NCI-H1105 treated with DMSO at 0.1 percent for 48 hours (cell line): ENCODE measurements around the gene RPL27.
A peak's percentile ranks its signal among the peaks of the same experiment; 100 is the strongest.
"Not testable (repeated sequence)": the region's sequence is repeated elsewhere in the genome, so short reads cannot be mapped to it uniquely, and the experiment has no call there.

ENCODE experiments used
- DNase-seq: peaks from one replicate; lab custom pipeline; 2025; lab: John Stamatoyannopoulos, UW

Gene RPL27

GRCh38 chr17:42997984-42998938 is at the start of gene RPL27:
Gene RPL27, plus strand, starts transcription at chr17:42998419. Its CDS starts 332 bp downstream, at chr17:42998751.
- DNase-seq, result peak; percentile 98

DNA sequence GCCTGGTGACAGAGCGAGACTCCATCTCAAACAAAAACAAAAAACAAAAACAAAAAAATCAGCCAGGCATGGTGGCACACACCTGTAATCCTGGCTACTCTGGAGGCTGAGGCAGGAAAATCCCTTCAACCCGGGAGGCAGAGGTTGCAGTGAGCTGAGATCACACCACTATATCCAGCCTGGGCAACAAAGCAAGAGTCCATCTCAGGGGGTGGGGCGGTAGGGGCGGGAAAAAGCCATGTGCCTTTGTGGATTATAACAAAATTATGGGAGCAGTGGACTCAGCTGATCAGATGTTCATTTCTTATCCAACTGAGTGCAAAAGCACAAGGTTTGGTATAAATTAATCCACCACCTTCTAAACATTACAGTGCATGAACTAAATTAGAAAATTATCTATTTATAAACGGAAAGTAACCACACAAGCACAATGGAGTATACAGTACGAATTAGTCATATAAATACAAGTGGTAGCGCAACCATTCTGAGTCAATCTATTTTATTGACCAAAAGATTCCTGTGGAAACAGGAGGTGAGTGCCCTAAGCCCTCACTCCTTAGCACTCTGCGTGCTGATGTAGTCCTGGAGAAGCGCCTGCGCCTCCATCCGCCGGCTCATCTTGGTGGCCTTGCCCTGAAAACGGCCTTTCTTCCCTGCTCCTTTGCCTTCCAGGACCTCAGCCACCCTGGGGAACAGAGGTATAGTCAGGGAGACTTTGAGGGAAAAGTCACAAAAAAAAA is 48.0 kb upstream of the RPL27 start:
- no peak for DNase-seq

DNA sequence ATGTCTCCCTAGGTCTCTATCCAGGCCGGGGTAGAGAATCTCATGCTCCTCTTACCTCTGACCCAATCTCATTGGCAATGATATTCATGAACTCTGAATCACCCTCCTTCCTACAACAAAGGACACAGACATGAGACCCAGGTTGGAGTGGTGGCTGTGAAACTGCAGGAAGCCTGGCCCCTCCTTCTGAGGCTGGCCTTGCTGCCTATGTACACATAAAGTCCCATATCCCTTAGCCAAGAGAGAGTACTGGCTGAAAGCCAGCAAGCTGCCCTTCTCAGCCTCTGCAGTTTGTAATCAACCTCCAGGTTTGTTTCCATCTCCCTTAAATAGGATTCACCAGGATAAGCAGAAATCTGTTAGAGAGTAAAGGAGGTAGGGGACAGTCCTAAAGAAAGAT is 44.5 kb upstream of the RPL27 start:
- no peak for DNase-seq

GRCh38 chr17:42964161-42964932 is 33.9 kb upstream of the RPL27 start, which contains the start of gene AARSD1:
Gene AARSD1, minus strand, starts transcription at chr17:42964454. Its CDS starts 14 bp downstream, at chr17:42964440.
- DNase-seq, result peak; percentile 83

- DNase-seq, result no peak
Observed at GRCh38 chr17:42967925-42968324, 30.3 kb upstream of the RPL27 start.

DNA sequence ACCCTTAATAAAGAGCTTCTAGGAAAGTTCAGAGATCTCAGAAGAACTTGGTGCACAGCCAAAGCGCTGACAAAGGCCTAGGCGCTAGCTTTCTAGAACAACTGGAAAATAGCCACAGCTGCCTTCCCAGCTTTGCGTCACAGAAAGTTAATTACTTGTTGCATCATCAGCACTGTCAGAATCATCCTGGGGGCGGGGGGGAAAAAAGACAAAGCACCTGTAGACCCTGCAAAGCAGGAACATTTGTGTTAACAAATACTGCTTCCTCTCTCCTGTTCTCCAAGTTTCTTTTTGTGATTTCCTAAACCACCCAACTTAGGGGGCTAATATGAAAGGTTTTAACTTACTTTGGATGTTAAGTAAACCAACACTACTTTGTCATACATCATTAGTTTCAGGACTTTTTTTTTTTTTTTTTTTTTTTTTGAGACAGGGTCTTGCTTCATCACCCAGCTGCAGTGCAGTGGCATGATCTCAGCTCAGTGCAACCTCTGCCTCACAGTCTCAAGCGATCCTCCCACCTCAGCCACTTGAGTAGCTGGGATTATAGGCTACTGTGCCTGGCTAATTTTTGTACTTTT is 29.1 kb upstream of the RPL27 start:
- DNase-seq, result peak; percentile 1

- DNase-seq, result no peak
Observed at GRCh38 chr17:42971589-42971988, 26.6 kb upstream of the RPL27 start.

- DNase-seq, result not testable (repeated sequence)
Observed at GRCh38 chr17:42973323-42973722, 24.9 kb upstream of the RPL27 start.

DNA sequence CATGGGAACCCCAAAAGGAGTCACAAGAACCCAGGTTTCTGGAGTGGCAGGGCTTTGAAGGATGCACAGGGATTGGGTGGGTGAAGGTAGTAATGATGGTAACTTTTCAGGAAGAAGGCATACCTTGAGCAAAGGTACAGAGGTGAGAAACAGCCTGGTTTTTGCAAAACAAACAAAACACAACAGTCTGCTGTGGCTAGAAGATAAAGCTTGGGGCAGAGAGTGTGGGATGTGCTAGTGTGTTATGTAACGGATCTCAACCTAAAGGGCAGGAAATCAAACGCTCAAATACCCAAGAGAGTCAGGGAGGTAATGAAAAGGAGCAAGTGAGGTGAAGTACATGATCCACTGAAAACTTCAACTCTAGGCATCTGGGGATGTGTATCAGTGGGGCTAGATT is 23.0 kb upstream of the RPL27 start:
- no peak for DNase-seq

DNA sequence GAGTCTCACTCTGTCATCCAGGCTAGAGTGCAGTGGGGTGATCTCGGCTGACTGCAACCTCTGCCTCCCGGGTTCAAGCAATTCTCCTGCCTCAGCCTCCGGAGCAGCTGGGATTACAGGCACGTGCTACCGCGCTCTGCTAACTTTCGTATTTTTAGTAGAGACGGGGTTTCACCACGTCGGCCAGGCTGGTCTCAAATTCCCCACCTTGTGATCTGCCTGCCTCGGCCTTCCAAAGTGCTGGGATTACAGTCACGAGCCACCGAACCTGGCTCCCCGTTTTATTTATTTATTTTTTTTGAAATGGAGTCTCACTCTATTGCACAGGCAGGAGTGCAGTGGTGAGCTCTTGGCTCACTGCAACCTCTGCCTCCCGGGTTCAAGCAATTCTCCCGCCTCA is 22.5 kb upstream of the RPL27 start:
- not testable (repeated sequence) for DNase-seq

DNA sequence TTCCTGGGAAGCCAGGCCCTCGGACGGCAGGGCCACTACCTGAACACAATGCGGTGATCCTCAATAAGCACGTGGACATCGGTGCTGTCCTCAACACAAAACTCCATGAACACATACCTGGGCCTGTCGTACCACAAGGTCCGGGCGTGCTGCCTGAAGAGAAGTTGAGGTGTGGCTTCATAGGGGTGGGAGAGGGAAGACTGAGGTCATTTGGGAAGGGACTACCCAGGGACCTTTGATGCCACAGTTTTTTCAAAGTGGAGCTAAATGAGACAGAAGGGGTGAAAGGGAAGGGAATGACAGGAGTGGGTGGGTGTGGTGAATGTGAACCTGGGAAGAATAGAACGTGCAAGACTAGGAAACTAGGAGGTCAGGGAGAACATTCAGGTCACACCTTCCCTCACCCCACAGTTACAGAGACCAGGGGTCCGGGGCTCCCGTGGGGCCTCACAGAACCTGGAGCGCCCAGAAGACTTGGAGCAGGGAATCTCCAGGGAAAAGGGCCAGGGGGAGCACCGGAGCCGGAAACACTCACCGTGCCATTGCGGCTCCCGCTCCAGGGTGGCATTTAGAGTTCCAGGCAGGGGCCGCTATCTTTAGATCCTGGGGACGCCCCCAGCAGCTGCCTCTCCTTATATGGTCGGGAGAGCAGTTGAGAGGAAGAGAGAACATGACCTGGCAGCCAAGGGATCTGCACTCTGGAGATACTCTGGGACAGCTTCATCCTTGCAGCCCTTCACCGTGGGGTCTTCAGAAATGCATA is 18.5 kb upstream of the RPL27 start, which contains the start of gene PTGES3L:
Gene PTGES3L (minus strand): TSS at position 570 of the 763 bp plus-strand sequence. CDS start 27 bp downstream, at position 543.
- peak; percentile 65 for DNase-seq

GRCh38 chr17:42980274-42980765 is 17.9 kb upstream of the RPL27 start, which contains the start of gene RUNDC1:
Gene RUNDC1, plus strand, starts transcription at chr17:42980565. Its CDS starts 12 bp downstream, at chr17:42980577.
- DNase-seq, result peak; percentile 82

- DNase-seq, result peak; percentile 45
Observed at GRCh38 chr17:42980766-42981397, 17.3 kb upstream of the RPL27 start.

DNA sequence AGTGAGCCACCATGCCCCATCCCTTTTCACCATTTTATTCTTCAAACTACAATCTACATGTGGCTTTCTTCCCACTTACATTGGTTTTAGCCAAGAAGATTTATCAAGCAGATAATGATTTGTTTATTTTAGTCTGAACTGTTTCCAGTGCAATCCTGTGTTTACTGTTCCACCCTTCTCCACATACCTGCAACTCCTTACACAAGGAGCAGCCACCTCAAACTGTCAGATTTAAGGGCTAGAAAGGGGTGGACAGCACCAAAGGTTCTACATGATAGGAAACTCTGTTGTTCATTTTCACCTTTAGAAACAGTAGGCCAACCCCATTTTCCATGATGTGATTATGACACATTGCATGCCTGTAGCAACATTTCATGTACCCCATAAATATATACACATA is 16.0 kb upstream of the RPL27 start:
- DNase-seq, result no peak

GRCh38 chr17:42985225-42985624 is 13.0 kb upstream of the RPL27 start:
- DNase-seq, result no peak

- DNase-seq, result no peak
Observed at GRCh38 chr17:42989141-42989540, 9.1 kb upstream of the RPL27 start.

- DNase-seq, result no peak
Observed at GRCh38 chr17:42989726-42990652, 8.2 kb upstream of the RPL27 start.

DNA sequence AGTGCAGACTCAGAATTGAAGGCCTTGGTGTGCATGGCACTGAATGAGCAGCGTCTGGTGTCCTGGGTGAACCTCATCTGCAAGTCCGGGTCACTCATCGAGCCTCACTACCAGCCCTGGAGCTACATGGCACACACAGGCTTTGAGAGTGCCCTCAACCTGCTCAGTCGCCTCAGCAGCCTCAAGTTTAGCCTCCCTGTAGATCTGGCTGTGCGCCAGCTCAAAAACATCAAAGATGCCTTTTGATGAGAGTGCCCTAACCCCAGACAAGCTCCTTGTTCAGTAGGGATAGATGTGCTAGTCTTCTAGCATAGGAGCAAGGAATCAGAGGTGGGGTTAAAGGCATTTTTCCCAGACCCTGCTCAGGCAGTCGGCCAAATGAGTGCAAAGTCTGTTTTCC is 6.7 kb upstream of the RPL27 start:
- no peak for DNase-seq

- no peak for DNase-seq
Observed at GRCh38 chr17:42992872-42993271, 5.3 kb upstream of the RPL27 start.
